Hippocampal formation (tissue), 2 donors: ENCODE measurements around the gene XRCC5.
A peak's percentile ranks its signal among the peaks of the same experiment; 100 is the strongest.

Experiments used
- DNase-seq, 2 donors: peaks; one replicate each; lab custom pipeline; 2025; lab: John Stamatoyannopoulos, UW

The XRCC5 gene

GRCh38 chr2:216084547-216084946 is 24.6 kb upstream of the XRCC5 start:
- DNase-seq, result no peak

GRCh38 chr2:216086207-216086893 is 22.8 kb upstream of the XRCC5 start:
- DNase-seq, result no peak

- no peak for DNase-seq
Observed at GRCh38 chr2:216090369-216090786, 18.8 kb upstream of the XRCC5 start.

- DNase-seq, result no peak
Observed at GRCh38 chr2:216092646-216093045, 16.5 kb upstream of the XRCC5 start.

DNA sequence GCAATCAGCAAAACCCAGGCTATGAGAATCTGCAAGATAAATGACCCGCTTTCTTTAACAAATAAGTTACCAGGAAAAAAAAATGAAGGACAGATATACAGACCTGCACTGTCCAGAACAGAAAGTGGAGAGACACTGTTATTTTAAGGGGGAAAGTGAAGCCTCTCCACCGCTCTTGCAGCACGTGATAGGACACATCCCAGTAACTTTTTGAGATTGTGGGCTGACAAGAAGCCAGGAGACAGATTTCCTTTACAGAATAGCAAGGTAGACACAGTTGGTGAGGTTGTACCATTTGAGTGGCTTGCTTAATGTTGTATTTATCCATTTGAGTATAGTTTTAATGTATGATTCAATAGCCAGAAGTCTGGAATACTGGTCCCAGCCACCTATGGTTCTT is 14.4 kb upstream of the XRCC5 start:
- DNase-seq, result no peak

- DNase-seq, result no peak
Observed at GRCh38 chr2:216098421-216099334, 10.5 kb upstream of the XRCC5 start.

GRCh38 chr2:216101109-216101508 is 8.0 kb upstream of the XRCC5 start:
- DNase-seq, result no peak

DNA sequence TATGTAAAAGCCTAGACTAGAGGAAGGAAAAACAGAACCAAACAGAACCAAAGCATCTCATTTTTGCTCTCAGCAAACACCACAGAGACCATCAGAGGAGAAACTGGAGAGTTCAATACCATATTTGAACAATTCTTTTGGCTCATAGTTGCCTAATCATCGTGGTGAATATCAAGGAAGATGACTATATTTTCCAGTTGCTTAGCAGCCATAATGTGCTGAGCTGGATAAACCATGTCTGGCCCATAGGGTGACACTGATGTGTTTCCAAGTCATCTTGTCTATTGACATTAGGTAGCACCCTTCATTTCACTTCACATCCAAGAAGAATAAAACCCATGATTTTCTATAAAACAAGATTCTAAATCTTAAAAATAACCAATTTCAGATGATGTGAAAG is 5.9 kb upstream of the XRCC5 start:
- no peak for DNase-seq

DNA sequence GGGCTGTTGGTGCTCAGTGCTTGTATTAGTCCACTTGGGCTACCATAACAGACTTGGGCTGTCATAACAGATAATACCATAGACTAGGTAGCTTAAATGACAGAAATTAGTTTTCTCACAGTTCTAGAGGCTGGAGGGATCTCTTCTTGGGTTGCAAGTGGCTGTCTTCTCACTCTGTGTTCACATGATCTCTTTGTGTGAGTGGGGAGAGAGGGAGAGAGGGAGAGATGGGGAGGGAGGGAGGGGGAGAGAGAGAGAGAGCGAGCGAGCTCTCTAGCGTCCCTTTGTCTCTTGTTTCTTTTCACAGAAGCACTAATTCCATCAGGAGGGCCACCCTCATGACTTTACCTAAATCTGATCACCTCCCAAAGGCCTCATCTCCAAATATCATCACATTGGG is 4.5 kb upstream of the XRCC5 start:
- no peak for DNase-seq

DNA sequence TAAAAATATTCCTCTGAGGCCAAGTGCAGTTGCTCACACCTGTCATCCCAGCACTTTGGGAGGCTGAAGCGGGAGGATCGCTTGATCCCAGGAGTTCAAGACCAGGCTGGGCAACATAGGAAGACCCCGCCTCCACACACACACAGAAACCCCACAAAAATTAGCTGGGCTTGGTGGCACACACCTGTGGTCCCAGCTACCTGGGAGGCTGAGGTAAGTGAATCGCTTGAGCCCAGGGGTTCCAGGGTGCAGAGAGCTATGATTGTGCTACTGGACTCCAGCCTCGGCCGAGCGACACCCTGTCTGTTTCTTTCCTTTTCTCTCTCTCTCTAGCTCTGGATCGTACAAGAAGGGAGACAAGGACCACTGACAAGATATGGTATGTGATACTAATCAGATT is 1.8 kb upstream of the XRCC5 start:
- DNase-seq, result no peak

GRCh38 chr2:216107760-216108159 is 1.4 kb upstream of the XRCC5 start:
- no peak for DNase-seq

- DNase-seq, result no peak
Observed at GRCh38 chr2:216108310-216108966, 710 bp upstream of the XRCC5 start.

GRCh38 chr2:216109962-216110614 is 940 bp downstream of the XRCC5 start:
- DNase-seq, result peak in 1 of 2 donors; percentile 48

GRCh38 chr2:216110620-216111019 is 1.5 kb downstream of the XRCC5 start:
- no peak for DNase-seq

DNA sequence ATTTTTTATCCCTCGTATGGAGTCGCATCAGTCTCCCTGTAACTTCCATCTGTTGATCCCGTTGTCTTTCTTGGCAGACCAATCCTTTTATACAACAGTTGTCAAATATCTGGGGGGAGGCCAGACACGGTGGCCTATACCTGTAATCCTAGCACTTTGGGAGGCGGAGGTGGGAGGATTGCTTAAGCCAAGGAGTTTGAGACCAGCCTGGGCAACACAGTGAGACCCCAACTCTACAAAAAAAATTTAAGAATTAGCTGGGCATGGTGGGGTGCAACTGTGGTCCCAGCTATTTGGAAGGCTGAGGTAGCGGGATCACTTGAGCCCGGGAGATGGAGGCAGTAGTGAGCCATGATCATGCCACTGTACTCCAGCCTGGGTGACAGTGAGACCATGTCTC is 2.0 kb downstream of the XRCC5 start:
- no peak for DNase-seq

DNA sequence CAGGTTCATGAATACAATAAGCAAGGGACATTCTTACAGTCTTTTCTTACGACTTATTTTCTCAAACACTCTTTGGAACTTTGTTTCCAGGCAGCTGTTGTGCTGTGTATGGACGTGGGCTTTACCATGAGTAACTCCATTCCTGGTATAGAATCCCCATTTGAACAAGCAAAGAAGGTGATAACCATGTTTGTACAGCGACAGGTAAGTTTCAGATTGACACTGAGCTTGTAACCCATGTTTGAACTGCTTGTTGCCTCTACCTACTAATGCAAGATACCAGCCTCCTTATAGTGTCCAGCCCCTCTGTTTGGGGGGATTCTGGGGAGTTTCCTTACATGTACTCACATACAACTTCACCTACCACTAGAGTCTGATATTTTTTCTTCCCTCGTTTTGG is 3.8 kb downstream of the XRCC5 start:
- no peak for DNase-seq

DNA sequence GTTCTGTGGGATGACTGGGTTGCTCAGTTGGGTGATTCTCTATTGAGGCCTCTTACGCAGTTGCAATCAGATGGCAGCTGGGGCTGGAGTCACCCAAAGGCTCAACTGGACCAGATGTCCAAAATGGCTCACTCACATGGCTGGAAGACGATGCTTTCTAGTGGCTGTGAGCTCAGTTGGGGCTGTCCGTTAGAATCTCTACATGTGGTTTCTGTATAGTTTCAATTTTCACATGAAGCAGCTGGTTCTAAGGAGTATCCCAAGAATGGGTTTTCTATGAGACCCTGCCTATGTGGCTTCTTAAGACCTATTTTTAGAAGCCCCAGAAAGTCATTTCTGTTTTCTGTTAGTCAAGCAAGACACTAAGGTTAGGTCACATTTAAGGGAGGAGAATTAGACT is 4.4 kb downstream of the XRCC5 start:
- DNase-seq, result no peak

DNA sequence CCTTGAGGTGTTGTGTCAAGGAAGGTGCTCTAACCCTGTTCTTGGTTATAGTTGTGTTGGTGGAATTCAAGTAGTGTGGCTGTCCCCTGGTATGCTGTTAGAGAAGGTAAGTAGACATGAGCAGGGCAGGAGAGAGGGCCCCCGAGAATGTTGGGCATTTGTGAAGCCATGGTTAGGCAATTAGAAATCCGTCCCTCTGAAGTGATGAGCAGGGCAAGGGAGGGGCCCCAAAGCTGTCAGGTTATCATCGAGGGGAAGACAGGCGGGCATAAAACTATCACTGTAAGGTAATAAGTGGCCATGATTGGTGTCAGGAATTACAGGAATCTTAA is 5.2 kb downstream of the XRCC5 start:
- no peak for DNase-seq

- peak; percentile 91 for DNase-seq
Observed at GRCh38 chr2:216114714-216115531, 5.8 kb downstream of the XRCC5 start.

- DNase-seq, result no peak
Observed at GRCh38 chr2:216116418-216116817, 7.3 kb downstream of the XRCC5 start.

GRCh38 chr2:216117561-216118340 is 8.6 kb downstream of the XRCC5 start:
- DNase-seq, result no peak
